NCI-H226 (cell line): ENCODE results near the gene CIB1.

Experiments used
- DNase-seq: peaks from one replicate; pipeline ENCODE4 v3.0.0-alpha.2; 2015

CIB1 gene

DNA sequence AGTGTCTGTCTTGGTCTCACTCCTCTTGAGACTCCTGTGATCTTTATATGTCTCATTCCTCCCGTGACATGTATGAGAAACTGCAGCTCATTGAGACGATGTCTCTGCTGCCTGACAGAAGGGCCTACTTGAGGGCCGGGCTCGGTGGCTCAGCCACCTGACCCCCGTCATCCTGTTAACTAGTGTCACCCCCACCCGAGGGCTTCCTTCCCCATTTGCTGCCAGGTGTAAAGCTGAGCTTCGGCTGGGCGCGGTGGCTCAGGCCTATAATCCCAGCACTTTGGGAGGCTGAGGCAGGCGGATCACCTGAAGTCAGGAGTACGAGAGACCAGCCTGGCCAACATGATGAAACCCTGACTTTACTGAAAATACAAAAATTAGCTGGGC is 19.9 kb downstream of the CIB1 start:
- no peak for DNase-seq

DNA sequence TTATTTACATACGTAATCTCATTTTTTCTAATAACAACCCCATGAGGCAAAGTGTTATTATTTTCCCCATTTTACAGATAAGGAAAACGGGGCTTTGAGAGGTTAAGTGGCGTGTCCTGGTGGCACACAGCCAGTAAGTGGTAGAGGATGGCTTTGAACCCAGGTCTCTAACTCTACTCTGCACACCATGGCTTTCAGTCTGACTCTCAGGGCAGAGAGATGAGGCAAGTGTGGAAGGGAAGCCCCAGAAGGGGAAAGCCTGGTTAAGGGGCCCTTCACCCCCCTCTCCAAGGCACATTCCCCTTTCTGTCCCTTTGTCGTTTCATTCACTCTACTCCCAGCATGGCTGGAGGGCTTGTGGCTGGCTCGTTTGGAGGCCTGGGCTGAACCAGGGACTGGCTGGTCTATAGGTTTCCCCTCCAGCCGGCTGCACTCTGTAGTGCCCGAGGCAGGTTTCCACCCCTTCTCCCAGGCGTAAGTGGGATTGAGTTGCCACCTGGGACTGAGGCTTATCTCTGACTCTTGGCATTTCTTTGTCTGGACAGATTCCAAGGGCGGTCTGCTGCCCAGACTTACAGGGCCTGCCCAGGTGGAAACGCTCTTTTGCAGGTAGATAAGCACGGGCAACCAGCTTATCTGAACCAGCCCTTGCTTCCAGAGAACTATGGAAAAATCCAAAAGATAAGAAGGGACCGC is 20.5 kb downstream of the CIB1 start:
- DNase-seq: peak; percentile 37

DNA sequence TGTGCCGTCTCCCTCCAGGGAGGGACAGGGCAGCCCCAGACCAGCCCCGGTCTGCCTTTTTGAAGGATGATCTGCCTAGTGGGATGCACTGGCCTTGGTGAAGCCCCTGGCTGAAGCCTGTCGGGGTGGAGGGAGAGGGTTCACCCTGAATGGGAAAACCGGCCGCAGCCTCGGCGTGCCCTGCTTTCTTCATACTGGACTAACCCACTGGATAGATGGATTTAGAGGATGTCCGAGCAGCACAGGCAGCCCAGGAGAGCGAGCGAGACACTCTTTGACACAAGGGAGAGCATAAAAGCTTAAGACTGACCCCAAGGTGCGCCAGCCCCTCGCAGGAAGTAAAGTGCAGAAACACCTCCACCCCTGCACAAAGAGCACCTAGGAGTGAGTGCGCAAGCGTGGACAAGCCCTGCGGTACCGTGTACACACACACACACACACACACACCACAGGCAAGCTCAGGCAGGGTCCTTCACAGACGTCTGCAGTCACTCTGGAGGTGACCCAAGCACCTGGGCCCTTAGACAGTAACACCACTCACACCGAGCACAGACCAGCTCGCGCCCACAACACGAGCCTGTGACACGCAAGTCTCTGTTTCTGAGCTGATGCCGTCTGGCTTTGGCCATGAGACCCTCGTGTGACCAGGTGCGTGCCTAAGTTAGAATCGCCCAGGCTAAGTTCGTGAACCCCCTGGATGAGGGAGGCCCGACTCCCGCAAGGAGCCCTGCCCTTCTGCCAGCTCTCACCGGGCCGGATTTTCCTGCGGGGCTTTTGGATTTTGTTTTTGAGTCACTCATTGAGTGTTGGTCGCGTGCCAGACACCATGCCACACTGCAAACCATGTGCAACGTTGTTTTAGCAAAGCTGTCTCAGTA is 21.3 kb downstream of the CIB1 start:
- DNase-seq: no peak

DNA sequence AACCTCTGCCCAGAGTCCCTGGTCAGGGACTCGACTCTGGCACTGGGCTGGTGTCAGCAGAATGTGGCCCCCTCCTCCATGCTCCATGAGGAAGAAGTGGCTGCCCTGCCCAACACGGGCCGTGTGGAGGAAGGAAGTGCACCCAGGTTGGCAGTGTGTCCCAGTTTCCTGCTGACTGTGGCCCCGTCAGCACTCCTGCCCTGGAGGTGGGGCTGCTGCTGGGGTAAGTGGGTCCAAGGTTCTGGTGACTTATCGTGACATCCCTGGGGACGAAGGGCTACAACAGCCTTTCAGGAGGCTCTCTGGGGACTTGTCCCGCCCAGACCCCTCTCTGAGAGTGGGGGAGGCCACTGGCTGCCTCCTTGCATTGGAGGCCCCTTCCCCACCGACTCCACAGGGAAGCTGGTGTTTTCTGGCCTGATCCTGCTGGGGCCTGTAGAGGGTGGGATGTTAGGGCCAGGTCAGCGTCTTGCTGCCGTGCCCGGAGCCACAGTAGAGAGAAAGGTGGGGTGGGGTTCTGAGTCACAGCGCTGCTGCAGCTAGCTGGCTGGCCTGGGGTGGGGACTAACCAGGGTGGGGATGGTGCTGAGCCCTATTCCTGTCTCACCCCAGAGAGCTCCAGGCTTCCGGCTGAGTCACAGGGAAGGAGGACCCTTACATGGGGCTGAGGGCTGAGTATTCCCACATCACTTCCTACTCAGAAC is 22.1 kb downstream of the CIB1 start:
- peak; percentile 71 for DNase-seq

DNA sequence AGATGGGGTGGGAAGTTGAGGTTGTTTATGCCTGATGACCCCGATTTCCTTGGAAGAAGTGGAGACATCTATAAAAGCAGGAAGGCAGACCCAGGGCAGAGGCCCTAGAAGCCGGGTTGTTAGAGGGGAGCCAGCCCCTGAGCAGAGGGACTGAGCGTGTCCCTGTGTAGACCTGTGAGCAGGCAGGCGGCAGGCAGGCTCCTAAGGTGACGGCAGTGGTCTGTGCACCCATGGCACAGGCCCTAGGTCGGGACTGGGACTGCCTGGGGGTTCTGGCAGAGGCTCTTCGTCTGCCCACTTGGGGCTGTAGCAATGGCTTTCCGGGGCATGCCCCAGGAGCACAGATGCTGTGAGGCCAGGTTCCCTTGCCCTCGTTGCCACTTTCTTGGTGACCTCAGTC is 22.7 kb downstream of the CIB1 start:
- DNase-seq: no peak

DNA sequence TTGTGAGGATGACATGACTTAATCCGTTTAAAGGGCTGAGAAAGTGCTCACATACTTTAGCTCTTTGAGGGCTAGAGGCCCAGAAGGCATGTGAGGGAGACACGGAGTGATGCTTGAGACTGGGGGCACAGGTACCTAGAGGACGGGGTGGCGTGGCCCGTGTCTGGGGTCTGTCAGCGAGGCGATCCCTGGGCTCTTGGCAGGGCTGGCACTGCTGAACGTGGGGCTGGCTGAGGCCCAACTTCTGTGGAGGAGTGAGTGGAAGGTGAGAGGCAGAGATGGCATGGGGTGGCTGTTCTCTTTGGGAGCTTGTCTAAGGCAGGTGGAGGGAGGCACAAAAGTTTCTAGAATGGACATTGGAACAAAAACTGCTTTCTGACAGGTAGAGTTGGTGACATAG is 23.1 kb downstream of the CIB1 start:
- no peak for DNase-seq

DNA sequence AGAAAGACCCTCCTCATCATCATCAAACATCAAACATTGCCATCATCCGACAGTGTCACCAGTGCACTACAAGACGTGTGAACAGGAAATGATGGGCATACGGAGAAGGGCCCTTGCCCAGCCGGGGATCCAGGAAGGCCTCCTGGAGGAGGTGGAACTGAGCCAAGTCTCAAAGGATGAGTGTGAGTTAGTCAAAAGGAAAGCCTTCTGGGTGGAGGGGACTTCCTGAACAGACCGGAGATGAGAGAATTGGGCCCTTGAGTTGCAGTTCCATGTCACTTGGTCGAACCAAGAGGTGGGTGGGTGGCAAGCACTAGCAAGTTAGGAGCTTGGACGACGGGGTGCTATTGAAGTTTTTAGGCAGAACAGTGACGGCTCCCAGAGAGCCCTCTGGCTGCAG is 24.1 kb downstream of the CIB1 start:
- DNase-seq: no peak

DNA sequence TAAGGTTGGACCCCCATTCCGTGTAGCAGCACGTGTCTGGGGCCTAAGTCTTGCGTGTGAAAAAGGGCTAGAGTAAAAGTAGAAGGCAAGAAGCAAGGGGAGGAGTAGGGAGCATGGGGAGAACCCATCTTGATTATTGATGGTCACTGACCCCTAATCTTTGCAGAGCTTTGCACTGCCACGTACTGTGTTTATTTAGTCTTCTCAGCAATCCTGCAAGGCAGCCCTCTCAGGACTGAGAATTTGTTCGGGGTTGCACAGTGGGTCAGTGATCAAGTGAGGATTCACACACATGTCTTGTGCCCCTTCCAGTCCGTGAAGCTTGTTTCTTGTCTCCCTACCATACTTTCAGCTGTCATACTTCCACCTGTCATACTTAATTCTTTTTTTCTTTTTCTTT is 25.4 kb downstream of the CIB1 start:
- DNase-seq: no peak

DNA sequence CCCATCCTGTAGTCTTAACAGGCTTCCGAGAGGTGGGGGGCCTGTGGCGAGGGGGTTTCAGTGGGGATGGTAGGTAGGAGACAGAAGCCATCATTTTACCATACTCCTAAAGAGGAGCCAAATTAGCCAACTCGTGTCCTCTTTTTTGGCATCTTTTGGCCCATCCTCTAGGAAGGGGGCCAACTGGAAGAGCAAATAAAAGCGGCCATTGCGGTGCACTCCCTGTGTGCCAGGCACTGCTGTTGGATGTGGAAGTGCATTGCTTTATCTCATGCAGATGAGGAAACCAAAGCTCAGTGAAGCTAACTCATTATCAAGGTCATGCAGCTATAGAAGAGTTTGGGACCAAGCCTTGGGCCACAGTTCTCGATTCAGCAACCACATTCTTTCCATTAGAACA is 26.5 kb downstream of the CIB1 start:
- no peak for DNase-seq

DNA sequence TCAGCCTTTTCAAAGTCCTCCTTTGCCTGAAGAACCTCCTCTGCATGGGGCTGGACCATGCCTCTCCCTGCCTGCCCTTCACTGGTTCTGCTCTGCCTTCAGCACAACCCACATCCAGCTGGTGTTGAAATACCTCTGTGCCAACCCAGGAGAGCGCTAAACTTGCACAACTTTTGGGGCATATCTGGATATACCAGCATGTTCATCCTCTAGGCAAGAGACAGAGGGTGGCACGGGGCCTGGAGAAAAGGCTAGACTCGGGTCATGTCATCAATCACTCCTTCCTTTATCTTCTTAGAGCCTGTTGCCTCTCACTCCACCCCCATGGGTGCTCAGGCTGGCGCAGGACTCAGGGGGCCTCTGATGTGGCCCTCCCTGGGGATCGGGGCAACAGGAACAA is 27.9 kb downstream of the CIB1 start:
- peak; percentile 28 for DNase-seq

DNA sequence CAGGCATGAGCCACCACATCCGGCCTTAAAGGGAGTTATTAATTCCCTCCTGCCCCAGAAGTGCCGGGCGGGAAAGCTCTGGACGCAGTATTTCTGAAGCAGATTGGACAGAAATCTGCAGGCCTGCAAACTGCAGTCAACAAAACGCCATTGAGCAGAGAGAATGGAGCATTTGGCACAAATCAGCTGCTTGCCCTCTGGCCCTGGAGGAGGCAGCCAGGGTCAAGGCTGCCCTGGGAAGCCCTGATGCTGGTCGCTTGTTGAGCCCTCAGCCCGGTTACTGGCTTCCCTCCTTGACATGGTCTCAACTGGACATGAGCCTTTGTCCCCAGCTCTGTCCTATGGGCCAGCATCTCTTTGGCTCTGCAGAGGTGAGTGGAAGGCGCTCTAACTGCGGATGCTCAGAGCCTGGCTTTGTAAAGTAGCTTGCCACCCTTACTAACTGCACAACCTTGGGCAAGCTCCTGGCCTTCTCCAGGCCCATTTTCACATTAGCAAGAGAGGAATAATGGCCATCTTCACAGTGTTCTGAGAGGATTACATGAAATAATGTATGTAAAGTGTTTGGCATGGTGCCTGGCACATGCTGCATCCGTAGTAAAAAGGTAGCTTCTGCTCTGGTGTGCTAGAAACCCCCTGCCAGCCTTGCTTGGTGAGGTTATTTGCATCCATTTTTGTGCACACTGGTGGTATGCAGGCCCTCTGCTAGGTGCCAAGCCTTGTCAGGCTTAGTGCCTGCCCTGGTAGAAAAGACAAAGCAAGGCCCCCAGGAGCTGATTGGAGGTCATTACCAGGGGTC is 28.5 kb downstream of the CIB1 start:
- DNase-seq: no peak

DNA sequence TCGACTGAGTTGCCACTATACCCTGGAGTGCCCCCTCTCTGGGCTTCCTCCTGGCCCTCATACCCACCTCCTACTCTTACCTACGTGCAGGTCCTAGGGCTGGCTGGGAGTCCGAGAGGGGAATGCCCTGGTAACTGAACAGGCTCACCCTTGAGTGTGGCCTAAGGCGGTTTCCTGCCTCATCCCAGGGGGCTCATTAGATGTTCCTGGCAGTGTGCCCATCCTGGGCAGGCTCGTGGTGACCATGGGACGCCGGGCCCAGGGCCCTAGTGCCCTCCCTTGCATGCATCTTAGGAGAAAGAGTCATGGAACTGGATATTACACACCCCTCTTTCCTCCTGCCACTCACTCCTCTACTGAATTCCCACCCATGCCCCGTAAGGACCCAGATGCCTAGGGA is 29.8 kb downstream of the CIB1 start:
- DNase-seq: no peak

DNA sequence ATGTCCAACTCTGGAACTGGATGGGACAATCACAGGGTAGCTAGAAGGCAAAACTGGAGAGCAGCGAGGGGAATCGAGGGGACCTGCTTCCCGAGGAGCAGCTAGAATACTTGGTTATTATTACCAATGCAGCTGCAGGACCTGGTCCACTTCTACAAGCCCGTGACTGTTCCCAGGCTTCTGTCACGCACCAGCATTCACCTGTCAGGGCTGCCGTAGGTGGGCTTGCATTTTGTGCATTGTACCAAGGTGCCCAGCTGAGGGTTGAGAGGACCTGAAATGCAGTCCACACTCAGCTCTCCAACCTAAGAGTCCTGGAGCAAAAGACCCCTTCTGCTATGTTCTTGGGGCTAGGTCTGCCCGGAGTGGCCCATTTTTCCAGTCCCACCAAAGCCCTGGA is 30.3 kb downstream of the CIB1 start:
- DNase-seq: no peak

DNA sequence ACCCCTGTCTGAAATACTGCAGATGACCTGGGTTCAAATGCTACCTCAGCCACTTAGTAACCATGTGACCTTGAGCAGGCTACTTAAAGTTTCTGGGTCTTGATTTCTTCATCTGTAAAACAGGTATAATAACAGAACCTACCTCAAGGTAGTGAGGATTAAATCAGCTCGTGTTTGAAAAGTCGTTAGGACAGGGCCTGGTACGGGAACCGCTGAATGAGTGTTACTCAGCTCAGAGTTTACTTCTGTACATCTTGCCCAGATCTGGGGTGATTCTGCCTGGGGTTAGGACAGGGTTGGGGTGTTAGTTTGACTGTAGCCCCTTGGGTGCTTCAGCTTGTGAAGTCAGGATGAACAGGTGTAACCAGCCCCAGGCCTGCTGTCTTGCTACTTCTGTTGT is 30.8 kb downstream of the CIB1 start:
- no peak for DNase-seq

DNA sequence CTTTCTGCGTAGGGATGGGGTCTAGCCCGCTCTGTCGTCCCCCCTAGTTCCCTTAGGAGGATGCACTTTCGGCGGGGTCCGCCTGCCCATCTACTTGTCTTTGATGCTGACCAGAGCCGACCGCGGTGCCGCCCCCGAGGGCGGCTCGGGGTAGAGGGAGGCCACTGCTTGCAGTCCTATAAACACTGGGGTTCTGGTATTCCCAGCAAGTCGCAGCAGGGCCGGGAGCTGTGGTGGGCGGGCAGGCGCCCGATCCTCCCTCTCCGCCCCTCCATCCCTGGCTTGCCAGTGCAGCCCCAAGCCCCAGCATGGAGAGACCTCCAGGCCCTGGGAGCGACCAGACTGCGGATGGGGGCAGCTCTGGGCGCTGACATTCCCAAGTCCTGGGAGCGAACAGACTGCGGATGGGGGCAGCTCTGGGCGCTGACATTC is 31.8 kb downstream of the CIB1 start:
- DNase-seq: no peak

DNA sequence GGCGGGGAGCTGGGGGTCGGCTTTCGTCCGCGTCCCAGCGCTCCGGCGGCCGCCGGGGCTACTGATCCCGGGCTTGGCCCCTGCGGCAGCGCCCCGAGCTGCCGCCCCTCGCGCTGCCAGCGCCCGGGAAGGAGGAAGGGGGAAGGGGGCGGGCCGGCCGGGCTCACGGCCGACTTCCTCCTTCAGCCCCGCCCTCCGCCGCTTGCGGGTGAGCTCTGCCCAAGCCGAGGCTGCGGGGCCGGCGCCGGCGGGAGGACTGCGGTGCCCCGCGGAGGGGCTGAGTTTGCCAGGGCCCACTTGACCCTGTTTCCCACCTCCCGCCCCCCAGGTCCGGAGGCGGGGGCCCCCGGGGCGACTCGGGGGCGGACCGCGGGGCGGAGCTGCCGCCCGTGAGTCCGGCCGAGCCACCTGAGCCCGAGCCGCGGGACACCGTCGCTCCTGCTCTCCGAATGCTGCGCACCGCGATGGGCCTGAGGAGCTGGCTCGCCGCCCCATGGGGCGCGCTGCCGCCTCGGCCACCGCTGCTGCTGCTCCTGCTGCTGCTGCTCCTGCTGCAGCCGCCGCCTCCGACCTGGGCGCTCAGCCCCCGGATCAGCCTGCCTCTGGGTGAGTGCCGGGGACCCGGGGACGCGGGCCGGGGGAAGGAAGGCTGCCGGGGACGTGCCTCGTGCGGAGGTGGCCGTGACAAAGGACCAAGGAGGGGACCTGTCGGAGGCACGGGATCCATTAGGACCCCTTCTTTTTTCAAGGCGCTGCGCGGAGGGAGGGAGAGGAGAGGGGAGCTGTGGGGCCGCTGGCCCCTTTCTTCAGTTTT is 32.4 kb downstream of the CIB1 start, which contains the start of gene SEMA4B:
Gene SEMA4B, plus strand, starts transcription at position 201 of the 814 bp plus-strand sequence. Its CDS starts 249 bp downstream, at position 450.
- peak; percentile 64 for DNase-seq

DNA sequence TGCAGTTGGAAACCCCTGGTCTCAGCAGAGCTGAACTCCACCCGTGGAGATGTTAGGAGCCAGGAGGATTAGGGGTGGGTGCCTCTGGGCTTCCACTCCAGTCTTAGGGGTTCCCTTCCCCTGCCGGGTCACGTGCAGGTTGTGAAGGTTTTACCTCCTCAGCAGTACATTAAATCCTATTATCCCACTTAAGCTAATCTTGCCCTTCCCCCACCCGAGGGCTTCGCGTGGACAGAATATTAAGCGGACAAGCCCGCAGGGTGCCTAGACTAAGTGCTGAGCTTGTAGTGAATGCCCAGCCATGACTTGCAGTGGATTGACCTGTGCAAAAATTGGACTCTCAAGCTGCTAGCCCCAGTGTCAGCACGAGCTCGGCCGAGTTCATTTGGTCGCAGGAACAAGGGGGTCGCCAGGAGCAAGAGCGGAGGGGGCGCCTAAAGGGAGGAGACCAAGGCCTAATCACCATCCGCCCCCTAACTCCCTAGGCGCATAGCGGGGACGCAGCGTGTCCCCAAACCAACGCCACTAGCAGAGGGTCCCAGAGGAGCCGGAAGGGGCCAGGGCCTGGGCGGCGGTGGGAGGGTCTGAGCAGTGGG is 33.1 kb downstream of the CIB1 start:
- no peak for DNase-seq

DNA sequence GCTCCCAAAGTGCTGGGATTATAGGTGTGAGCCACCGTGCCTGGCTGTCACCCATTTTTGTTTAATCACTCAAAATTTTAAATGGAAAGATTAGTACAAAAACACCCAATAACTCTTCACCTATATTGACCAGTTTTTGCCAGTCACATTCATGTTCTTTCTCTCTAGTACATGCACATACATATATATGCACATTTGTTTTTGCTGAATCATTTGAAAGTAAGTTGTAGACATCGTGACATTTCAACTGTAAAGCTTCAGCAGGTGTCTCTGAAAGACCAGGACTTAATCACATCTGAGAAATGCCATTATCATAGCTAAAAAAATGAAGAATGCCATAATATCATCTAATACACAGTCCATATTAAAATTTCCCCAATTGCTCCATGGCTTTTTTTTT is 39.1 kb downstream of the CIB1 start:
- DNase-seq: no peak

DNA sequence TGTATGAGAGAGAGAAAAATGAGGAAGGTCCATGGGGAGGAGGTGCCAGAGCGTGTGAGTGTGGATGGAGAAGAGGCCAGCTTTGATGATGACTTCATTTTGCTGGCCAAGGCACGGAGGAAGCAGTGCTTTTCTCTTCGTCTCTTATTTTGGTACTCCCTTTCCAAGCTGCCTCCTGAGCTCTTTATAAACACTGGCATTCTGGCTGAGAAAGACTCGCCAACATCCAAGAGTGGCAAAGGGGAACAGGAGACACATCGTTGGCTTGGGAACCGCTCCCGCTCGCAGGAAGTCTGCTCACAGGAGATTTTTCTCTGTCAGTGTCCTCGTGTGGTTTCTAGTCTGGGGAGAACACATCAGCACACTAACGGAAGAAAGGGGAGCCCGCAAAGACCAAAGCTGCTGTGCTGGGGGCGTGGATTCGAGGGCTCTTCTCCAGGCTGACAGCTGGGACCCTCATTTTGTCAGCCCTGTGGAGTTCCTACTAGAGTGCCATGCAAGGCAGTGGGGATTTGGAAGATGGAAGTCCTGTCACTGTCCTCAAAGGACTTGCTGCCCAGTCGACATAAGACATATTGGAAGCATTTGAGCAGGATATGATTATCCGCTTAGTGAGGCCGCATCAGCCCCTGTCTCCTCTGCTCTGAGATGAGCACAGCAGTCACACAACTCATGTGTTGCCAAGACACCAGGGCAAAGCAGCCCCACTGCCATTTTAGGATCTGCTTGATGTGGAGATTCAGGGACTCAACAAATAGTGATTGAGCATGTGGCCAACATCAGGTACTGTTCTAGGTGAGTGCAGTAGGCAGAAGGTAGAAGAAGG is 40.6 kb downstream of the CIB1 start:
- no peak for DNase-seq

DNA sequence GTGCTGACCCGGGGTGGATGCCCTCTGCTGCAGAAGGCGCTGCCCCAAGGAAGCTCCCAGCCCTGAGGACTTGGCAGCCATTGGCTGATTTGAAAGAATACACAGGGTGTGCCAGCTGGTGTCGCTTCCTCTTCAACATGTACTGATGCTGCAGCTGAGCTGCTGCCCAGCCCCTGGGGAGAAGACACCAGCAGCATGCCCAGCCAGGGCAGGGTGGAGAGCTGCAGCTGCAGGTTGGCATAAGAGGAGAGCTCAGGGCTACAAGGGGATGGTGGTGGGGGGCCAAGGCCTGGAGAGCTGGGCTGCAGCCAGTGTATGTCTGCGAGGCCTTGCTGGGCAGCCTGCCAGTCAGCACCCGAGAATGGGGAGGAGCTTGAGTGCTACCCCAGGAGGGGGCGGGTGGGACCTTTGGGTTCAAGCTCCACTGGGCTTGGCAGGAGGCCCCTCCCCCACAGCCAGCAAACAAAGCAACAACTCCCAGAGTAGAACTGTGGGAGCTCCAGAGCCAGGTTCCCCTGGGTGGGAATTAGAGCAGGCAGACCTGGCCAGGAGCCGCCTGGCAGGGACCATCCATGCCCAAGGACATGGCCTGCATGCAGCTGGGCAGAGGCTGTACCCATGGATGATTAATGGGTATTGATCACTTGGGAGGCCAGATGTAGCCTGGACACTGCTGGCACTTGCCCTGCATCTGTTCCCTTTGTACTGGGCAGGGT is 41.8 kb downstream of the CIB1 start:
- DNase-seq: peak; percentile 48
